ENCODE data around the gene ADAMTS17.

ADAMTS17 gene

GRCh38 chr15:100215843-100216169 lies 126.0 kb downstream of the ADAMTS17 start:
- DNase-seq: no peak

DNA sequence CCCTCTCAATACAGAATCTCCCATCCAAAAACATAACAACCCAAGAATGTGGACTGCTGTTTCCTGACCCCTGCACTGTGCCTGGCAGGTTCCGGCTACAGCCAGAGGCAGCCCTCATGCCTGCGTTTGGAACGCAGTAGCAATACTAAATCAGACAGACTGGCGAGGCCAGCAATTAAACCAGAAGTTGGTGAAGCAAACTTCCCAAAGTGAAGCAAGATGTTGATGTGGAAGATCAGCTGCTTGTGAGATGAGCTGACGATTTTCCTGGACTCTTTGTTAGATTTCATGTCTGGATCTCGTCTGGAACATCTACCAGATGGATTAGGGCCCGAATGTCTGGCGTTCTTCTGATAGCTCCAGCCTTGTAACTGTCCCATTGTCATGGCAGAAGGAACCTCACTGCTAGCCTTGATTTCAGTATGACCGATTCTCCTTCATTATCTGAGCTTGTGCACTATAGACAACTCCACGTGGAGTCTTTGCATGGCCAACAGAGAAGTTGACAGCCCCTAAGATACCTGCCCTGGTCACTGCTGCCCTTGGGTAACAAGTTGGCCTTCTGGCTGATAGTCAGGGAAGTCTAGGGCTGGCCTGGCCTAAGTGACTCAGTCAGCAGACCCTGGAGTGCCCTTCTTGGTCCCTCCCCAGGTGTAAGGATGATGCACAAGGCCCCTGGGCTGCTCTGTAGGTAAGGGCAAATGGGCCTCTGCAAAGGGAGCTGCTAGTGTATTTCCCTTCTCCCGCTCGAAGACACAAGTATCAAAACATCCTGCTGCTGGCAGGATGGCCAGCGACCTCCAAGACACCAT lies 126.5 kb downstream of the ADAMTS17 start:
- no peak for DNase-seq

DNA sequence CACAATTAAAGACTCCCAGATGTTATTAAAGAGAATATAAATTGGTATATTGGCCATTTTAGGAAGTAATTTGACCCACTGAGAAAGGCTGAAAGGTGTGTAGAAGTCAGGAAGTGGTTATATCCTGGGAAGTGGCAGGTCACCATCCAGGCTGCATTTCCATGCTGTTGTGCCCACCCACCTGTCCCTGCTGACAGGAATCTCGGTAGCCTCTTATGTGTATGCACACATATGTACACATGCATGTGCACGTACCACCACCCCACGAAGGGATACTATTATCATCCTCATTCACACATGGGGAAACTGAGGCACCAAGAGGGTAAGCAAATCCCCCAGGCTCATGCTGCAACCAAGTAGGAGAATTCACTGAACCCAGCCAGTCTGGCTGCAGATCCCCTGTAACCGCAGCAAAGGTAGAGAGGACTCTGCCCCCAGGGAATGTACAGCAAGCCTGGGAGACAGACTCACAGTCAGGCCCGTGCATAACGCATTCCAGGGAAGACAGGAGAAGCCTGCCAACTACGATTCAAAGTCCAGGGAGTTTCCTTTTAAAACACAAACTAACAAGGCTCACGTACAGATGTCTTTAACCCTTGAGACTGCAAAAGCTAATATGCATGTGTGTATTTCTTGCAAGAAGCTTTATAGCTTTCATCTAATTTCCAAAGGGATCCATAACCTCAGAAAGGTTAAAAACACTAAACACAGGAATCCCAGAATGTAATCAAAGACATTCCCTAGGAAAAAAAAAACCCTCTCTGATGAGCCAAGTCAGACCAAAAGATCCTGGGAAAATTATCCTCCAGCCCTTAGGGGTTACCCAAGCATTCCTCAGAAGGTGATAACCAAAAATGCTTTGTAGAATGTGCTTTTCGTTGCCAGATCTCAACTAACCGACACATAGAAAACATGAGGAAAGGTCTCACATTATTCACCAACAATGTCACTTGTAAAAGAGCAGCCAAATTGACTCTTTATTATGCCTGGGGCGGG lies 129.6 kb downstream of the ADAMTS17 start:
- no peak for DNase-seq

GRCh38 chr15:100210338-100210737 lies 131.4 kb downstream of the ADAMTS17 start:
- DNase-seq: no peak

DNA sequence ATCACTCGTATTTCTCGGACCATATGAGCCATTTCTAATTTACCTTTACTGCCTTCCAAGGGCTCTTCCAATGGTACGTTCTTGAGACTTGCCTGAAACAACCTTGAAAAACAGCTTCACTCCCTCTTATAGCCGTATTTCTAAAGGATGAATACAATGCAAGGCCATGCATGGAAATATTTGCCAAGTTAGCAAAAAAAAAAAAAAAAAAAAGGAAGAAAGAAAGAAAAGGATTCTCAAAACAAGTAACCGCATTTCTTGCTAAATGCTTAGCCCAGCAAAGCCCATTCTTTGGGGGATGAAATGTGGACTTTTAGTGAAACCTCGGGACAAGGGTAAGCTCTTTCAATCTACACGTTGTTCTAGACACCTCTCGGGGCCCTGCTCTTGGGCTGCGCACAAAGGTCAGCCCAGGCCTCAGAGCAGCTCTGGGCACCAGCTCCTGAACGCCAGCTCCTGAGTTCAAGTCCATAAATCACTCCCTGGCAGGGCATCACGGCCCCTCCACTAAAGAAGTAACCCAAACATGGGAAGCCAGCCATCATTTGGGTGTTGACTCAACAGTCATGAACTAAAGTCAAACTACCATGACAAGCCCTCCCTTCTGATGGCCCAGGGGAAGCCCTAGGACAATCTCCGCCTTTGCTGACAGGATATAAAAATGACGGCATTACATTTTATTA lies 132.7 kb downstream of the ADAMTS17 start:
- no peak for DNase-seq

GRCh38 chr15:100207053-100207452 lies 134.7 kb downstream of the ADAMTS17 start:
- DNase-seq: no peak

DNA sequence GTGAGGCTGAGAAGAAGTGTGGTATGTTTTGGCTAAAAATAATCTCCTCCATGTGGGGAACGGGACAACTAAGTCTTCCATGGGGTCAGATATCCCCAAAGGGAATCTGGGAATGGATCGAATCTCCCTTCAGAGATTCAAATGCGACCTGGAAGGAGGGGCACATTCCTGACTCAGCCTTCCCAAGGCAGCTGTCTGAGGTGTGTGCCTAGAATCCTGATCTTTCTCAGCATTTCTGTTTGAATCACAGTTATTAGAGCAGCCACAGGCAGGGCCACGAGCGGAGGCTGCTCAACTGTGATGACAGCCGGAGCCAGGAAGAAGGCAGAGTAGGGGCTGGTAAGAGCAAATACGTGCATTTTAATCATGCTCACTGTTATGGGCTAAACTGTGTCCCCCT lies 135.1 kb downstream of the ADAMTS17 start:
- DNase-seq: no peak

DNA sequence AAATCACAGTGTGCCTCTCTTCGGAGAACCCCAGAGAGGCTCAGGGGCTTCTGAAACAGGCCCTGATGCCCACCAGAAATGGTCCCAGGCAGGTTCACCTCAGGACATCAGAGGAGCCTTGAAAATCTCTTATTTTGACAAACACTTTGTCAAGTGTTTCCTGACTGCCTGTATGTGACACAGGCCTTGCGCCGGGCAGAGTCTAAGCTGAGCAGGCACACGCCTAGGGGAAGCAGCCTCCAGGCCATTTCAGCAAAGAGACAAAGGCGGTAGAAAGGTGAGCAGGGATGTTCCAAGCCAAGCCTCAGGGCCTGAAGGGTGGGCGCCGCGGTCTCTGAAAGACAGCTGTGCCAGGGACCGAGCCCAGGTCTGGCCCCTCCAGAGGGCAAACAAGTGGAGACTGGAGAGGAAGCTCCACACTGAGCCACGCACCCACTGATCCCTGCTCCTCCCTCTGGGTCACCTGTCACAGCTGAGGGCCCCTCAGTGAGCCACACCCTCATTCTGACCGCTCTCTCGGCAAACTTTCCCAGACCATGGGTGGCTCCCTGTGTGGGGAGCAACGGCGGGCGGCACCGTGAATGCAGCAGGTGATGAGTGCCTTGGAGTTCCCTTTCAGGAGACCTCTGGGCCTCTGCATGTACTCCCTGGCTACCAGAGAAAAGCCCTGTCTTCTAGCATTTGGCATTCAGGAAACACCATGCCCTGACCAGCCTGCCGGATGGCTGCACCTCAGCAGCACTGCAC lies 136.1 kb downstream of the ADAMTS17 start:
- no peak for DNase-seq

GRCh38 chr15:100204771-100205170 lies 137.0 kb downstream of the ADAMTS17 start:
- DNase-seq: no peak

GRCh38 chr15:100204211-100204610 lies 137.6 kb downstream of the ADAMTS17 start:
- no peak for DNase-seq

- DNase-seq: no peak
Measured at GRCh38 chr15:100202309-100202960, 139.3 kb downstream of the ADAMTS17 start.

DNA sequence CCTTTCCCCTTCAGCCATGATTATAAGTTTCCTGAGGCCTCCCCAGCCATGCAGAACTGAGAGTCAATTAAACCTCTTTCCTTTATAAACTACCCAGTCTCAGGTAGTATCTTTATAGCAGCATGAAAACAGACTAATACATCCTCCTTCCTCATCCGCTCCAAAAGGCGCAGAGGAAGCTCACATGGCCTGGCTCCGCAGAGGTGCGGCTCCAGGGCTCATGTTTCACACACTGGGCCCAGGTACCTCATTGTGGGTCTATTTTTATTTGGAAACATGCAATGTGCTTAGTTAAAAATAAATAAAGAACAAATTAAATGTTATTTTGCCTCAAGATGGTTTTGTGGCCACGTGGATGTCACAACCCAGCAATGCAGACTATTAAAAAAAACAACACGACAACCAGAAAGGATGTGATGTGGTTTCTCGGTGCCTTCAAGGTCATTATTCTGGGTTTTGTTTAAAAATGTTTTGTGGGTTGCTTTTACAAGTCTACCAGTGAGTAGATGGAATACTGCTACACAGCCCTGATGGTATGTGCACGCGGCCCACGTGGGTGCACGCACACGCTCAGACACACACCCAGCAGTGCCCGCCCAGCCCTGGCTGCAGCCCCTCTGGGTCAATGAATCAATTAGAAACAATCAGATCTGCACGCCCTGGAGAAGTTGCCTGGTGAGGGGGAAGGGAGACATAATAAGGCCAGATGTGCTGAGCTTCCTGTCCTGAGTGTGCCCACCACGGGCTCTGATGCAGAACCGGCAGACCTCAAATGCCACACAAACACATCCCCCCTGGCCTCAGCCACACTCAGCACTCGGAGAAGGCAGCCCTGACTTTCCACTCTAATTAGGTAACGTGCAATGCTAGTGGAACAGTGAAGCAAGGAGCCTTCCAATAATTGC lies 140.1 kb downstream of the ADAMTS17 start:
- no peak for DNase-seq

- DNase-seq: no peak
Measured at GRCh38 chr15:100200287-100200880, 141.4 kb downstream of the ADAMTS17 start.

- no peak for DNase-seq
Measured at GRCh38 chr15:100199711-100200286, 142.0 kb downstream of the ADAMTS17 start.

DNA sequence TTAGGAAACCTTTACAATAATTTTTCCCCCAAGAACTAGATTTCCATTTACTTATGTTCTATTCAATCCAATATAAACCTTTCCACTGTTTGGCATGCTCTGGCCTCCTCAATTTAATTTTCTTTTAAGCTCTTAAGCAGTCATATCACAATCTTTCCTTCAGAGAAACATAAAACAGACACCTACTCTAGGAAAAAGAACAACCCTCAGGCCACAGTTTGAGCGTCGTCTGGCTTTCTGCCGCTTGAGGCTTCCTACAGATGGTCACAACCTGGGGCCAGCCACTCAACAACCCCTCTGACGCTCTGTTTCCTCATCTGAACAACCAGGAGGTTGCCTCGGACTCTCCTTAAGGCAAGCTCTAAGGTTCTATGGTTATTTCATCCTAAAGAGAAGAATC lies 143.3 kb downstream of the ADAMTS17 start:
- DNase-seq: no peak

DNA sequence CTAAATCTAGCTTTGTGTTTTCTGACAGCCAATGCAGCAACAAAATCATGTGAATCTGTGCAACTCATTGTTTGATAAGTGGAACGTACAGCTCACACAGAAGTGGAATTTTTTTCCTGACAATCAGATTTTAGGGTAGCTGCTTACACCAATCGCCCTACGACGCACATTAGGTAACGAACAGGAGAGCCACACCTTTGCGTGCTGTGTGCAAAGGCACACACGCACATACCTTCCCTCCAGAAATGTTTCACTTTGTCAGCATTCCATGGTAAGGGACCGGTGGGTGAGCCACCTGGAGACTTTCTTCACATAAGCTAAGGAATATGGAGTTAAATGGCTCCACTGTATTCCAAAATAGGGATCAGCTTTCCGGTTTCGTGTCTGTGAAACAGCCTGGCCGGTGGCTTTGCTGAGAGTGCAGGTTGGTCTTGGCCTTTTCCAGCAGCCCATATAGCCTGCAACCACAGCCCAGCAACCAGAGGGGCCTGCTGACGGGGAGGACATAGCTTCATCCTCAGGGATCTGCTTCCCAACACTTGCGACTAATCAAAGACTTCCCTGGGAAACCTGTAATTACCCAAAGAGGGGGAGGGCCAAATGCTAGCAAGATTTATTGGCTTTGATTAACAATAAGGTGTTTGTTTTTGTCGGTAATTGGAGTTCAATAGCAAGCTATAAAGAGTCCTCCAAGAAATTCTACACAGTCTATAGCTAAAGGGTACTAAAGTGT lies 145.3 kb downstream of the ADAMTS17 start:
- DNase-seq: no peak

DNA sequence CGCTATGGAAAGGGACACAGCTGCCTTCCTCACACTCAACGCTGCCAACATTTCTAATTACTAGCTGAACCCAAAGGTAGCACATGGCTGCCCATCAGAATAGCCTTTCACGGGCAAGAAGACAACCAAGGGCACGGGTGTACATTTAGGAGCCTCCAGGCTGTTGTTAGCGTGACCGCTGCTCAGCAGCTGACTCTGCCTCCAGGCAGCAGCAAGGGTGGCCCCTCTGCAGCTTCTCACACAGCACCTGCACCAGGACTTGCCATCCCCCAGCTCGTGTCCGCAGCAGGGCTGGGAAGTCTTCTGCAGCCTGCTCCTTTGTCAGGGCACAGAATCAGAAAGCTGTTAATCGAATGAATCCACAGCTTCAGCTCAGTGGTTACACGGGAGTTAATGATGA lies 146.8 kb downstream of the ADAMTS17 start:
- no peak for DNase-seq

DNA sequence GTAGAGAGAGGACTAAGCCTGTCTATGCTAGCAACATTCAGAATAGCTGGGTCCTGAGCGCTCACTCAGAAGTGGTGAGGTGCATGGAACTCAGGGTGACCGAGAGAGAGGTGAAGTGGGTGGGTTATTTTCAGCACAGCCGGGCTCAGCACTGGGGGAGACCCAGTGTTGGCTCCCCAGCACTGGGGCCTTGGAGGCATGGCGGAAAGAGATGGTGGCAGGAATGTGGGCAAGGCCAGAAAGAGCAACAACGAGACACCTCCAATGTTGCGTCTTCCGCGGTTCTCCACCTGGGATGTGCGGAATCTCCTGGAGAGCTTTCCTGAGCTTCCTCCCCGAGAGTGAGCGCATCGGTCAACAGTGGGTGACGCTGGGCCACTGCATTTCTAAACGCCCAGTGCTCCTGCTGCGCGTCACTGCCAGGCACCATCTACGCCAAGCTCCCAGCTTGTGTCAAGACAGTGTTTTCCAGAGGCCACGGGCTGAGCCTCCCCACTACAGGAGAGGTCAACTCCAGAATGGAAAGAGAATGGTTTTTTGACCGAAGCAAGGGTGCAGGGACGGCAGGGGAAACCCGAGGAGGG lies 148.4 kb downstream of the ADAMTS17 start:
- DNase-seq: no peak
